Panc1 (cell line): Measurements from ENCODE around the gene FSD1.

Experiments
- CTCF ChIP-seq: fragments of 450-650 bp; IDR thresholded peaks from 2 replicates; pipeline ENCODE4 v1.5.1; 2017; ENCODE audit warnings: mild to moderate bottlenecking
- POLR2AphosphoS5 ChIP-seq: IDR thresholded peaks from 2 replicates; pipeline ENCODE4 v1.6.1; 2012; ENCODE audit warnings: mild to moderate bottlenecking, low read depth, low read length, moderate library complexity
- SIN3A ChIP-seq: IDR thresholded peaks from 2 replicates; pipeline ENCODE4 v1.6.1; 2012; ENCODE audit warnings: low read depth, mild to moderate bottlenecking, low read length, moderate library complexity, borderline replicate concordance; ENCODE audit not compliant: insufficient read depth
- TCF7L2 ChIP-seq: IDR thresholded peaks from 2 replicates; pipeline ENCODE4 v1.6.1; 2011; ENCODE audit warnings: mild to moderate bottlenecking, low read depth, low read length, inconsistent platforms

GRCh38 chr19:4318460-4318859, 14.1 kb downstream of the FSD1 start:
- no peak for TF ChIP-seq CTCF
- no peak for TF ChIP-seq SIN3A
- no peak for TF ChIP-seq POLR2AphosphoS5
- TF ChIP-seq TCF7L2, result no peak
